Glutamatergic neuron (in vitro differentiated cells): Measurements from ENCODE around the gene B3GLCT. TPM values are rescaled to one million over a fixed set of nuclear protein-coding genes. Genes with fewer than 3 reads are reported as not detected.

Source experiments
- DNase-seq: peaks from one replicate; pipeline ENCODE4 v3.0.0; 2022
- H3K27ac Mint-ChIP-seq: one replicate; pipeline ENCODE4 v1.8.0; 2020; ENCODE audit warnings: mild to moderate bottlenecking, mixed read lengths, inconsistent platforms; ENCODE audit not compliant: unreplicated experiment
- H3K27me3 Mint-ChIP-seq: one replicate; pipeline ENCODE4 v1.8.0; 2020; ENCODE audit warnings: mild to moderate bottlenecking, moderate library complexity, mixed read lengths, inconsistent platforms; ENCODE audit not compliant: unreplicated experiment
- H3K36me3 Mint-ChIP-seq: one replicate; pipeline ENCODE4 v1.8.0; 2020; ENCODE audit warnings: mild to moderate bottlenecking, mixed read lengths, inconsistent platforms; ENCODE audit not compliant: unreplicated experiment
- H3K4me1 Mint-ChIP-seq: one replicate; pipeline ENCODE4 v1.8.0; 2020; ENCODE audit warnings: mild to moderate bottlenecking, low read depth, mixed read lengths, inconsistent platforms; ENCODE audit not compliant: unreplicated experiment
- H3K4me3 Mint-ChIP-seq: one replicate; pipeline ENCODE4 v1.8.0; 2020; ENCODE audit warnings: mild to moderate bottlenecking, mixed read lengths, inconsistent platforms; ENCODE audit not compliant: unreplicated experiment
- H3K9me3 Mint-ChIP-seq: one replicate; pipeline ENCODE4 v1.8.0; 2020; ENCODE audit warnings: mild to moderate bottlenecking, moderate library complexity, mixed read lengths, inconsistent platforms; ENCODE audit not compliant: unreplicated experiment
- CTCF ChIP-seq: fragments of 200-600 bp; sonication (generic); IDR thresholded peaks from one replicate; pipeline ENCODE4 v1.5.0; 2021; ENCODE audit not compliant: partially characterized antibody, unreplicated experiment
- total RNA-seq: library from RNA; stranded (reverse); fragmentation: NEBNext Ultra II Directional; extraction: Animal tissue kit (Norgen Biotek cat#: 25700); gene quantifications from one replicate; pipeline ENCODE4 v1.2.1, GENCODE V29; 2021; ENCODE audit not compliant: unreplicated experiment

Gene B3GLCT
- total RNA-seq, 1 donor from 2014 or later: 11.6 TPM

- TF ChIP-seq CTCF: no peak
- Mint-ChIP-seq H3K36me3 (peaks cover 45% of the 10 kb centered on the region), H3K9me3 (peaks cover 15% of the 10 kb centered on the region)
These were observed 111.0 kb downstream of the B3GLCT start for GRCh38 chr13:31310786-31311185.

GRCh38 chr13:31311921-31312320, 112.1 kb downstream of the B3GLCT start:
- Mint-ChIP-seq H3K4me3 (no peak overlapping the region), H3K9me3 (peaks cover 17% of the 10 kb centered on the region), H3K27me3 (peaks cover 4% of the 10 kb centered on the region), H3K4me1 (no peaks in the 10 kb centered on the region), H3K27ac (no peak overlapping the region), H3K36me3 (peaks cover 45% of the 10 kb centered on the region)
- no peak for TF ChIP-seq CTCF
- DNase-seq: no peak

More at GRCh38 chr13:31310786-31311185, 111.0 kb downstream of the B3GLCT start:
- Mint-ChIP-seq H3K27ac (no peak overlapping the region), H3K27me3 (peaks cover 4% of the 10 kb centered on the region), H3K4me3 (no peak overlapping the region), H3K4me1 (no peaks in the 10 kb centered on the region)
- no peak for DNase-seq

GRCh38 chr13:31314961-31315360, 115.2 kb downstream of the B3GLCT start:
- H3K4me3 Mint-ChIP-seq: no peak overlapping the region
- H3K36me3 Mint-ChIP-seq: peaks cover 45% of the 10 kb centered on the region
- H3K9me3 Mint-ChIP-seq: peaks cover 18% of the 10 kb centered on the region
- peaks cover 4% of the 10 kb centered on the region for H3K27me3 Mint-ChIP-seq
- no peak overlapping the region for H3K27ac Mint-ChIP-seq
- no peaks in the 10 kb centered on the region for H3K4me1 Mint-ChIP-seq
- no peak for DNase-seq
- no peak for TF ChIP-seq CTCF

- H3K36me3 Mint-ChIP-seq: peaks cover 10% of the 10 kb centered on the region
- no peak overlapping the region for H3K4me3 Mint-ChIP-seq
- H3K9me3 Mint-ChIP-seq: peaks cover 3% of the 10 kb centered on the region
- TF ChIP-seq CTCF: no peak
- no peaks in the 10 kb centered on the region for H3K4me1 Mint-ChIP-seq
- DNase-seq: no peak
- no peaks in the 10 kb centered on the region for H3K27me3 Mint-ChIP-seq
- H3K27ac Mint-ChIP-seq: no peak overlapping the region
These were observed 121.2 kb downstream of the B3GLCT start for GRCh38 chr13:31320946-31321345.

- no peak overlapping the region for H3K27ac Mint-ChIP-seq
- DNase-seq: no peak
- peaks cover 2% of the 10 kb centered on the region for H3K9me3 Mint-ChIP-seq
- no peak overlapping the region for H3K4me3 Mint-ChIP-seq
- H3K27me3 Mint-ChIP-seq: no peaks in the 10 kb centered on the region
- H3K36me3 Mint-ChIP-seq: peaks cover 10% of the 10 kb centered on the region
- no peaks in the 10 kb centered on the region for H3K4me1 Mint-ChIP-seq
- TF ChIP-seq CTCF: no peak
These were observed 121.7 kb downstream of the B3GLCT start for GRCh38 chr13:31321457-31321856.
